SK-N-SH (cell line): ENCODE data around the gene SMURF1. TPM values are rescaled to one million over a fixed set of nuclear protein-coding genes. Genes with fewer than 3 reads are reported as not detected.

Source experiments
- CTCF ChIA-PET: fragments of 300-600, 350-600 bp; formaldehyde crosslinking; extraction: SDS; loops from one replicate; lab custom pipeline; 2021; lab: Yijun Ruan, JAX
- POLR2A ChIA-PET: fragments of 350-600 bp; sonication (Branson Sonifier 250); formaldehyde crosslinking; extraction: SDS; loops from one replicate; lab custom pipeline; 2020; ENCODE audit warnings: antibody characterized with exemption, inconsistent platforms; lab: Yijun Ruan, JAX
- DNase-seq: peaks from one replicate; pipeline ENCODE4 v3.0.0; 2012
- H2AFZ ChIP-seq: fragments of 200-600 bp; sonication (generic); 2 replicates; pipeline ENCODE4 v1.8.1; 2016; ENCODE audit warnings: antibody characterized with exemption, mild to moderate bottlenecking, low read depth
- H3F3A ChIP-seq: fragments of 200-600 bp; sonication (generic); replicated peaks from 2 replicates; pipeline ENCODE3; 2016; ENCODE audit warnings: antibody characterized with exemption, mild to moderate bottlenecking; ENCODE audit not compliant: insufficient read depth
- H3K27ac ChIP-seq, 2 experiments: fragments of 200-500 bp in 1 of 2; fragments of 200-600 bp in 1 of 2; sonication (Bioruptor generic) in 1 of 2; sonication (generic), shearing (Covaris generic) in 1 of 2; 2 replicates each; pipeline versions ENCODE4 v1.5.1 to v1.6.1; 2014 to 2016; ENCODE audit warnings: low read depth in 2 of 2, inconsistent platforms in 1 of 2, low read length in 1 of 2, mild to moderate bottlenecking in 1 of 2, mixed read lengths in 1 of 2
- H3K27me3 ChIP-seq: fragments of 200-600 bp; sonication (generic), shearing (Covaris generic); 2 replicates; pipeline ENCODE4 v1.6.1; 2016; ENCODE audit warnings: mixed run types; ENCODE audit not compliant: insufficient read depth
- H3K36me3 ChIP-seq, 2 experiments: fragments of 200-500 bp in 1 of 2; fragments of 200-600 bp in 1 of 2; sonication (Bioruptor generic) in 1 of 2; sonication (generic) in 1 of 2; replicated peaks in 1 of 2; 2 replicates each; pipeline versions ENCODE3 to v1.5.1; 2014 to 2016; ENCODE audit warnings: low read length in 1 of 2, mild to moderate bottlenecking in 1 of 2; ENCODE audit not compliant: insufficient read depth in 2 of 2, control insufficient read depth in 1 of 2
- H3K4me1 ChIP-seq, 2 experiments: fragments of 200-500 bp in 1 of 2; fragments of 200-600 bp in 1 of 2; sonication (Bioruptor generic) in 1 of 2; sonication (generic), shearing (Covaris generic) in 1 of 2; 2 replicates each; pipeline versions ENCODE4 v1.5.1 to v1.6.1; 2014 to 2016; ENCODE audit warnings: low read depth in 1 of 2, low read length in 1 of 2, mixed run types in 1 of 2; ENCODE audit not compliant: insufficient read depth in 2 of 2, control insufficient read depth in 1 of 2
- H3K4me2 ChIP-seq: fragments of 200-600 bp; sonication (generic), shearing (Covaris generic); 2 replicates; pipeline ENCODE4 v1.6.1; 2017; ENCODE audit warnings: mixed run types
- H3K4me3 ChIP-seq, 2 experiments: fragments of 200-500 bp in 1 of 2; fragments of 200-600 bp in 1 of 2; sonication (Bioruptor generic) in 1 of 2; sonication (generic), shearing (Covaris generic) in 1 of 2; 2 replicates each; pipeline versions ENCODE4 v1.5.1 to v1.8.1; 2014 to 2016; ENCODE audit warnings: low read depth in 2 of 2, inconsistent platforms in 1 of 2, low read length in 1 of 2, mild to moderate bottlenecking in 1 of 2, mixed read lengths in 1 of 2, moderate library complexity in 1 of 2
- H3K79me2 ChIP-seq: fragments of 200-600 bp; sonication (generic); 2 replicates; pipeline ENCODE4 v1.8.1; 2017; ENCODE audit warnings: mild to moderate bottlenecking; ENCODE audit not compliant: insufficient read depth
- H3K9ac ChIP-seq: fragments of 200-600 bp; sonication (generic); 2 replicates; pipeline ENCODE4 v1.6.1; 2017; ENCODE audit warnings: mixed run types
- H3K9me2 ChIP-seq: fragments of 200-600 bp; sonication (generic); 2 replicates; pipeline ENCODE4 v1.6.1; 2017; ENCODE audit warnings: mixed run types
- H3K9me3 ChIP-seq: fragments of 200-600 bp; sonication (generic); 2 replicates; pipeline ENCODE4 v1.6.1; 2017; ENCODE audit warnings: mixed run types, mild to moderate bottlenecking, moderate library complexity
- H4K20me1 ChIP-seq: fragments of 200-600 bp; sonication (generic); 2 replicates; pipeline ENCODE4 v1.6.1; 2017; ENCODE audit warnings: mild to moderate bottlenecking, mixed run types; ENCODE audit not compliant: insufficient read depth
- CHD2 ChIP-seq: fragments of 150-350 bp; IDR thresholded peaks from 2 replicates; pipeline ENCODE4 v1.6.1; 2018; ENCODE audit warnings: low read length; ENCODE audit not compliant: partially characterized antibody
- ELF1 ChIP-seq: IDR thresholded peaks from 2 replicates; pipeline ENCODE4 v1.4.0; 2012
- EP300 ChIP-seq, 2 experiments: IDR thresholded peaks; 2 replicates each; pipeline versions ENCODE4 v1.4.0 to v1.6.1; 2012; ENCODE audit warnings: borderline replicate concordance in 1 of 2, low read depth in 1 of 2, low read length in 1 of 2
- GABPA ChIP-seq: IDR thresholded peaks from 2 replicates; pipeline ENCODE4 v1.4.0; 2012; ENCODE audit warnings: low read depth, mild to moderate bottlenecking
- GATA2 ChIP-seq: sonication (generic); formaldehyde crosslinking; IDR thresholded peaks from 2 replicates; pipeline ENCODE4 v1.5.0; 2020; ENCODE audit warnings: mild to moderate bottlenecking, missing genetic modification reagents
- JUND ChIP-seq: IDR thresholded peaks from 2 replicates; pipeline ENCODE4 v1.4.0; 2012
- MEF2A ChIP-seq: IDR thresholded peaks from 2 replicates; pipeline ENCODE4 v1.4.0; 2012; ENCODE audit warnings: low read depth, borderline replicate concordance
- NRF1 ChIP-seq: IDR thresholded peaks from 2 replicates; pipeline ENCODE4 v1.6.1; 2012; ENCODE audit warnings: low read depth, mild to moderate bottlenecking, low read length
- RCOR1 ChIP-seq: fragments of 150-350 bp; IDR thresholded peaks from 2 replicates; pipeline ENCODE4 v1.6.1; 2017; ENCODE audit warnings: antibody characterized with exemption, low read length
- SIN3A ChIP-seq: IDR thresholded peaks from 2 replicates; pipeline ENCODE4 v1.6.1; 2012; ENCODE audit warnings: low read depth, mild to moderate bottlenecking, low read length, moderate library complexity, borderline replicate concordance
- TAF1 ChIP-seq: IDR thresholded peaks from 2 replicates; pipeline ENCODE4 v1.6.1; 2012; ENCODE audit warnings: low read depth, mild to moderate bottlenecking, low read length, moderate library complexity, borderline replicate concordance
- TEAD4 ChIP-seq: IDR thresholded peaks from 2 replicates; pipeline ENCODE4 v1.4.0; 2012; ENCODE audit warnings: mild to moderate bottlenecking, borderline replicate concordance; ENCODE audit not compliant: insufficient read depth
- WGBS: methylation state at CpG from one replicate; pipeline ENCODE4 v1.1.6; 2017; ENCODE audit warnings: low lambda C conversion rate; 5-methylcytosine and 5-hydroxymethylcytosine counted together
- polyA plus RNA-seq, 3 experiments: library from polyadenylated mRNA; depleted of rRNA; stranded (reverse); fragments of >200 nt; gene quantifications; 2 replicates each; pipeline ENCODE4 v1.2.3, GENCODE V29; 2012
- TF ChIP-seq, protein P1 (sequence below): IDR thresholded peaks from 2 replicates; pipeline ENCODE4 v1.4.0; 2012; ENCODE audit warnings: low read depth, borderline replicate concordance
- TF ChIP-seq, protein P2 (sequence below): IDR thresholded peaks from 2 replicates; pipeline ENCODE4 v1.6.1; 2012; ENCODE audit warnings: mild to moderate bottlenecking, low read depth, low read length, moderate library complexity
- TF ChIP-seq, protein P3 (sequence below): fragments of 200-600 bp; sonication (generic); IDR thresholded peaks from 2 replicates; pipeline ENCODE4 v1.6.1; 2017; ENCODE audit warnings: antibody characterized with exemption, mild to moderate bottlenecking, moderate library complexity

SMURF1 gene
- polyA plus RNA-seq, 1 of the 3 experiments (the other 2 are of a cell fraction): 12.9 TPM

DNA sequence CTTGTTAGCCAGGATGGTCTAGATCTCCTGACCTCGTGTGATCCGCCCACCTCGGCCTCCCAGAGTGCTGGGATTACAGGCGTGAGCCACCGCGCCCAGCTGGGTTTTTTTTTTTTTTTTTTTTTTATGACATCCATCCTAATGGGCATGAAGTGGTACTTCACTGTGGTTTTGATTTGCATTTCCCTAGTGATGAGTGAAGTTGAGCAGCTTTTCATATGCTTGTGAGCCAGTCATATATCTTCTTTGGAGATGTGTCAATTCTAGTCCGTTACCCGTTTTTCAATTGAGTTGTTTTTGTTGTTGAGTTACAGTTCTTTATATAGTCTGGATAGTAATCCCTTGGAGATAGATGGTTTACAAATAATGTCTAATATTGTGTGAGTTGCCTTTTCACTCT is 127.7 kb downstream of the SMURF1 start (continued):
- TF ChIP-seq, protein P1, sequence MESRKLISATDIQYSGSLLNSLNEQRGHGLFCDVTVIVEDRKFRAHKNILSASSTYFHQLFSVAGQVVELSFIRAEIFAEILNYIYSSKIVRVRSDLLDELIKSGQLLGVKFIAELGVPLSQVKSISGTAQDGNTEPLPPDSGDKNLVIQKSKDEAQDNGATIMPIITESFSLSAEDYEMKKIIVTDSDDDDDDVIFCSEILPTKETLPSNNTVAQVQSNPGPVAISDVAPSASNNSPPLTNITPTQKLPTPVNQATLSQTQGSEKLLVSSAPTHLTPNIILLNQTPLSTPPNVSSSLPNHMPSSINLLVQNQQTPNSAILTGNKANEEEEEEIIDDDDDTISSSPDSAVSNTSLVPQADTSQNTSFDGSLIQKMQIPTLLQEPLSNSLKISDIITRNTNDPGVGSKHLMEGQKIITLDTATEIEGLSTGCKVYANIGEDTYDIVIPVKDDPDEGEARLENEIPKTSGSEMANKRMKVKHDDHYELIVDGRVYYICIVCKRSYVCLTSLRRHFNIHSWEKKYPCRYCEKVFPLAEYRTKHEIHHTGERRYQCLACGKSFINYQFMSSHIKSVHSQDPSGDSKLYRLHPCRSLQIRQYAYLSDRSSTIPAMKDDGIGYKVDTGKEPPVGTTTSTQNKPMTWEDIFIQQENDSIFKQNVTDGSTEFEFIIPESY: no peak
- TF ChIP-seq, all 33 proteins: peak for 0

DNA sequence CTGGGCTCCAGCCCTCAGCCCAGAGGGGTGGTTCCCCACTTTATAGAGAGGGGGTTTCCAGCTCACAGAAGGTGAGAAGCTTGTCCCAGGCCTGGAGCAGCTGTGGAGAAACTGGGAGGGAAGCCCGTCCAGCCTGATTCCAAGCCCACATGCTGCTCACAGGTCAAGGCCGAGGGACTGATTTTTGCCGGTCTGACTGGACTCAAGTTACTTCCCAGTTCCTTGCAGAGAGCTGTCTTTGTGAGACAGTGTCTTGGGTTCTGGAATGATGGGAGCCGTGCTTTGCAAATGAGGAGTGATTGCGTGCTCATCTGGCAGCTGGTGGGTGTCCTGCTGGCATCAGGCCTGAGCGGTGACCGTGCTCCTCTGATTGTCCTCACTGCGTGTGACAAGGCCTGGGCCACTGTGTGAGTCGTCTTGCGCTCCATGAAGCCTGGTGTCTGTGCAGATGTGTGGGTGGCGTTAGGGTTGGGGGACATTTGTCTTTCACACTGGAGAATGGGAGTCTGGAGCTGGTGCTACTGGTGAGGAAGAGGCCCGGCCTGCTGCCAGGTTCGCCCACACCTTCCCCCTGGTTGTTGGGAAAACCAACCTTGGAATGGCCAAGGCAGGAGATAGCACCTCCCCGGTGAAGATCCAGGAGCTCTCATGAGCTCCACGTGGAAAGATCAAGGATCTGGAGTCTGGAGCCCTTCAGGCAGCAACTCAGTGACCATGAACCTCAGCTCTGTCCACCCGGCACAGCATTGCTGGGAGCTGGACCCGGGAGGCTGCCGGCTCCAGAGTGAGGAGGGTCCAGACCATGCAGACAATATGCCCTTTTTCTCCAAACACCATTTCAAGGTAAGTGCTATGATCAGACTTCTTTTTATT is 129.6 kb downstream of the SMURF1 start:
- no peaks in the 10 kb centered on the region for H3K9me2 ChIP-seq
- no peak overlapping the region for H3K4me3 ChIP-seq
- H2AFZ ChIP-seq: no peak overlapping the region
- no peak for TF ChIP-seq SIN3A
- TF ChIP-seq JUND: no peak
- TF ChIP-seq NRF1: no peak
- TF ChIP-seq, protein P2, sequence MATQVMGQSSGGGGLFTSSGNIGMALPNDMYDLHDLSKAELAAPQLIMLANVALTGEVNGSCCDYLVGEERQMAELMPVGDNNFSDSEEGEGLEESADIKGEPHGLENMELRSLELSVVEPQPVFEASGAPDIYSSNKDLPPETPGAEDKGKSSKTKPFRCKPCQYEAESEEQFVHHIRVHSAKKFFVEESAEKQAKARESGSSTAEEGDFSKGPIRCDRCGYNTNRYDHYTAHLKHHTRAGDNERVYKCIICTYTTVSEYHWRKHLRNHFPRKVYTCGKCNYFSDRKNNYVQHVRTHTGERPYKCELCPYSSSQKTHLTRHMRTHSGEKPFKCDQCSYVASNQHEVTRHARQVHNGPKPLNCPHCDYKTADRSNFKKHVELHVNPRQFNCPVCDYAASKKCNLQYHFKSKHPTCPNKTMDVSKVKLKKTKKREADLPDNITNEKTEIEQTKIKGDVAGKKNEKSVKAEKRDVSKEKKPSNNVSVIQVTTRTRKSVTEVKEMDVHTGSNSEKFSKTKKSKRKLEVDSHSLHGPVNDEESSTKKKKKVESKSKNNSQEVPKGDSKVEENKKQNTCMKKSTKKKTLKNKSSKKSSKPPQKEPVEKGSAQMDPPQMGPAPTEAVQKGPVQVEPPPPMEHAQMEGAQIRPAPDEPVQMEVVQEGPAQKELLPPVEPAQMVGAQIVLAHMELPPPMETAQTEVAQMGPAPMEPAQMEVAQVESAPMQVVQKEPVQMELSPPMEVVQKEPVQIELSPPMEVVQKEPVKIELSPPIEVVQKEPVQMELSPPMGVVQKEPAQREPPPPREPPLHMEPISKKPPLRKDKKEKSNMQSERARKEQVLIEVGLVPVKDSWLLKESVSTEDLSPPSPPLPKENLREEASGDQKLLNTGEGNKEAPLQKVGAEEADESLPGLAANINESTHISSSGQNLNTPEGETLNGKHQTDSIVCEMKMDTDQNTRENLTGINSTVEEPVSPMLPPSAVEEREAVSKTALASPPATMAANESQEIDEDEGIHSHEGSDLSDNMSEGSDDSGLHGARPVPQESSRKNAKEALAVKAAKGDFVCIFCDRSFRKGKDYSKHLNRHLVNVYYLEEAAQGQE: no peak
- no peak for TF ChIP-seq CHD2
- TF ChIP-seq, protein P3, sequence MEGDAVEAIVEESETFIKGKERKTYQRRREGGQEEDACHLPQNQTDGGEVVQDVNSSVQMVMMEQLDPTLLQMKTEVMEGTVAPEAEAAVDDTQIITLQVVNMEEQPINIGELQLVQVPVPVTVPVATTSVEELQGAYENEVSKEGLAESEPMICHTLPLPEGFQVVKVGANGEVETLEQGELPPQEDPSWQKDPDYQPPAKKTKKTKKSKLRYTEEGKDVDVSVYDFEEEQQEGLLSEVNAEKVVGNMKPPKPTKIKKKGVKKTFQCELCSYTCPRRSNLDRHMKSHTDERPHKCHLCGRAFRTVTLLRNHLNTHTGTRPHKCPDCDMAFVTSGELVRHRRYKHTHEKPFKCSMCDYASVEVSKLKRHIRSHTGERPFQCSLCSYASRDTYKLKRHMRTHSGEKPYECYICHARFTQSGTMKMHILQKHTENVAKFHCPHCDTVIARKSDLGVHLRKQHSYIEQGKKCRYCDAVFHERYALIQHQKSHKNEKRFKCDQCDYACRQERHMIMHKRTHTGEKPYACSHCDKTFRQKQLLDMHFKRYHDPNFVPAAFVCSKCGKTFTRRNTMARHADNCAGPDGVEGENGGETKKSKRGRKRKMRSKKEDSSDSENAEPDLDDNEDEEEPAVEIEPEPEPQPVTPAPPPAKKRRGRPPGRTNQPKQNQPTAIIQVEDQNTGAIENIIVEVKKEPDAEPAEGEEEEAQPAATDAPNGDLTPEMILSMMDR: no peak
- TF ChIP-seq GABPA: no peak
- no peak for TF ChIP-seq TEAD4
- TF ChIP-seq GATA2 (CRISPR knock-in tag): no peak
- TF ChIP-seq RCOR1: no peak
- TF ChIP-seq ELF1: no peak
- TF ChIP-seq MEF2A: no peak
- TF ChIP-seq EP300 (IDR thresholded peaks at IDR 0.05; ENCODE audit: borderline replicate concordance in 1 of 2, low read depth in 1 of 2, low read length in 1 of 2): no peak
- no peak for TF ChIP-seq TAF1
- no peak overlapping the region for H3K9ac ChIP-seq
- H3K27me3 ChIP-seq: no peaks in the 10 kb centered on the region
- WGBS: over 99% methylated on average over 14 of the region's 18 CpGs
- H3K27ac ChIP-seq: no peak overlapping the region
- H3K36me3 ChIP-seq: peaks cover 71 to 81% of the 10 kb centered on the region in 2 experiments
- ChIA-PET POLR2A (no interaction called here), CTCF (interaction anchor here (1.0 to 1.8 kb wide), 3 partner anchors 9 to 299 kb away, joined by 4 to 7 read pairs (median 5); no protein-coding TSS in a partner anchor)
- H4K20me1 ChIP-seq: no peaks in the 10 kb centered on the region
- no peak for DNase-seq
- no peaks in the 10 kb centered on the region for H3K9me3 ChIP-seq
- H3K79me2 ChIP-seq: peaks cover 11% of the 10 kb centered on the region; the same call in 1 of the 2 replicates
- no peak overlapping the region for H3K4me2 ChIP-seq
- no peaks in the 10 kb centered on the region for H3K4me1 ChIP-seq
- H3F3A ChIP-seq: peaks cover 7% of the 10 kb centered on the region
